Thyroid gland (tissue), 4 donors: ENCODE results near the gene SLC30A7.

ENCODE experiments used
- POLR2A ChIP-seq, 2 donors: fragments of 450-650 bp; IDR thresholded peaks; one replicate each; pipeline ENCODE4 v1.6.1; 2017; ENCODE audit warnings: antibody characterized with exemption in 2 of 2, mild to moderate bottlenecking in 2 of 2, moderate library complexity in 1 of 2
- TF ChIP-seq, protein P1 (sequence below), 6 experiments: fragments of 200-600 bp in 3 of 6; fragments of 450-650 bp in 3 of 6; sonication (generic) in 3 of 6; IDR thresholded peaks; one replicate each; pipeline ENCODE4 v1.5.1; 2016 to 2019; ENCODE audit warnings: antibody characterized with exemption in 6 of 6, mild to moderate bottlenecking in 2 of 6, inconsistent platforms in 1 of 6, moderate library complexity in 1 of 6

GRCh38 chr1:101026430-101026788, 130.5 kb downstream of the SLC30A7 start:
- TF ChIP-seq POLR2A (IDR thresholded peaks at IDR 0.05): no peak
- TF ChIP-seq, protein P1, sequence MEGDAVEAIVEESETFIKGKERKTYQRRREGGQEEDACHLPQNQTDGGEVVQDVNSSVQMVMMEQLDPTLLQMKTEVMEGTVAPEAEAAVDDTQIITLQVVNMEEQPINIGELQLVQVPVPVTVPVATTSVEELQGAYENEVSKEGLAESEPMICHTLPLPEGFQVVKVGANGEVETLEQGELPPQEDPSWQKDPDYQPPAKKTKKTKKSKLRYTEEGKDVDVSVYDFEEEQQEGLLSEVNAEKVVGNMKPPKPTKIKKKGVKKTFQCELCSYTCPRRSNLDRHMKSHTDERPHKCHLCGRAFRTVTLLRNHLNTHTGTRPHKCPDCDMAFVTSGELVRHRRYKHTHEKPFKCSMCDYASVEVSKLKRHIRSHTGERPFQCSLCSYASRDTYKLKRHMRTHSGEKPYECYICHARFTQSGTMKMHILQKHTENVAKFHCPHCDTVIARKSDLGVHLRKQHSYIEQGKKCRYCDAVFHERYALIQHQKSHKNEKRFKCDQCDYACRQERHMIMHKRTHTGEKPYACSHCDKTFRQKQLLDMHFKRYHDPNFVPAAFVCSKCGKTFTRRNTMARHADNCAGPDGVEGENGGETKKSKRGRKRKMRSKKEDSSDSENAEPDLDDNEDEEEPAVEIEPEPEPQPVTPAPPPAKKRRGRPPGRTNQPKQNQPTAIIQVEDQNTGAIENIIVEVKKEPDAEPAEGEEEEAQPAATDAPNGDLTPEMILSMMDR (IDR thresholded peaks at IDR 0.05): no peak
